ENCODE measurements around the gene TBC1D8. TPM values are rescaled to one million over a fixed set of nuclear protein-coding genes. Genes with fewer than 3 reads are reported as not detected.

The TBC1D8 gene
- total RNA-seq, 1 experiment from 2014 or later = 139 TPM

GRCh38 chr2:101087638-101088037 lies 63.5 kb downstream of the TBC1D8 start:
- Histone ChIP-seq H3K9me3 (ENCODE audit: control insufficient read depth, insufficient read depth, low read depth, low read length) (no peaks in the 10 kb centered on the region), H3K27ac (ENCODE audit: low read length) (peak overlapping the region; percentile 7), H3K4me1 (ENCODE audit: control insufficient read depth, insufficient read depth, low read length) (peaks cover 37% of the 10 kb centered on the region), H3K4me3 (ENCODE audit: low read depth in 2 of 2, low read length in 2 of 2) (no peak overlapping the region), H3K36me3 (ENCODE audit: control insufficient read depth, insufficient read depth, low read length) (peaks cover 8% of the 10 kb centered on the region), H3K27me3 (ENCODE audit: control insufficient read depth, insufficient read depth, low read length) (no peaks in the 10 kb centered on the region)
- intact Hi-C loops (cut with micrococcal nuclease; ENCODE audit: unreplicated experiment) = no loop called here
- no peak for ATAC-seq
- TF ChIP-seq POLR2AphosphoS5 (IDR thresholded peaks at IDR 0.05; ENCODE audit: low read depth, low read length) (no peak), TCF7L2 (IDR thresholded peaks at IDR 0.05; ENCODE audit: low read depth, low read length) (no peak), REST (IDR thresholded peaks at IDR 0.05; ENCODE audit: insufficient read depth in 1 of 2, low read depth in 2 of 2, low read length in 1 of 2) (no peak), CTCF (IDR thresholded peaks at IDR 0.05) (no peak), SIN3A (IDR thresholded peaks at IDR 0.05; ENCODE audit: borderline replicate concordance, insufficient read depth, low read depth, low read length) (no peak)
- ChIA-PET POLR2A (interaction anchor here (0.6 kb wide), 1 partner anchor 1200 kb away, joined by 3 read pairs; no protein-coding TSS in a partner anchor), CTCF (interaction anchor here (0.6 kb wide), 1 partner anchor 47 kb away, joined by 3 read pairs; no protein-coding TSS in a partner anchor)
- DNase-seq (ENCODE audit: low read depth, low spot score) = no peak
- BruUV-seq (replicated peaks) = TSS peak; percentile 49
- in situ Hi-C loops (cut with HindIII; ENCODE audit: low pct_unique_long_range_greater_than_20kb, low sequenced_read_pairs) = no loop called here

GRCh38 chr2:101083613-101084012 lies 67.6 kb downstream of the TBC1D8 start:
- Histone ChIP-seq H3K27ac (ENCODE audit: low read length) (peak overlapping the region; percentile 40; the same call in 1 of the 2 replicates), H3K27me3 (ENCODE audit: control insufficient read depth, insufficient read depth, low read length) (no peaks in the 10 kb centered on the region), H3K4me1 (ENCODE audit: control insufficient read depth, insufficient read depth, low read length) (peaks cover 33% of the 10 kb centered on the region), H3K9me3 (ENCODE audit: control insufficient read depth, insufficient read depth, low read depth, low read length) (no peaks in the 10 kb centered on the region), H3K4me3 (ENCODE audit: low read depth in 2 of 2, low read length in 2 of 2) (no peak overlapping the region), H3K36me3 (ENCODE audit: control insufficient read depth, insufficient read depth, low read length) (peaks cover 5% of the 10 kb centered on the region)
- CTCF ChIA-PET = interaction anchor here (0.6 kb wide), 1 partner anchor 19 kb away, joined by 3 read pairs; no protein-coding TSS in a partner anchor
- TF ChIP-seq REST (IDR thresholded peaks at IDR 0.05; ENCODE audit: insufficient read depth in 1 of 2, low read depth in 2 of 2, low read length in 1 of 2) = no peak
- TF ChIP-seq TCF7L2 (IDR thresholded peaks at IDR 0.05; ENCODE audit: low read depth, low read length) = no peak
- no peak for TF ChIP-seq SIN3A (IDR thresholded peaks at IDR 0.05; ENCODE audit: borderline replicate concordance, insufficient read depth, low read depth, low read length)
- TF ChIP-seq CTCF (IDR thresholded peaks at IDR 0.05) = no peak
- TF ChIP-seq POLR2AphosphoS5 (IDR thresholded peaks at IDR 0.05; ENCODE audit: low read depth, low read length) = no peak
- POLR2A ChIA-PET = interaction anchor here (0.6 kb wide), 1 partner anchor 20 kb away, joined by 3 read pairs; no protein-coding TSS in a partner anchor
- DNase-seq (ENCODE audit: low read depth, low spot score) (no peak), ATAC-seq (no peak)
- intact Hi-C loops (cut with micrococcal nuclease; ENCODE audit: unreplicated experiment) (no loop called here), in situ Hi-C loops (cut with HindIII; ENCODE audit: low pct_unique_long_range_greater_than_20kb, low sequenced_read_pairs) (no loop called here)
- no TSS peak for BruUV-seq (replicated peaks)

Data from Panc1 (cell line).